Activated CD8-positive, alpha-beta memory T cell treated with anti-CD3 and anti-CD28 coated beads, Interleukin-2, amount 50 U/mL, for 24 hours (primary cell): ENCODE data around the gene RFLNA.

Experiments used
- DNase-seq: peaks from one replicate; pipeline ENCODE4 v3.0.0-alpha.2; 2020; ENCODE audit errors: extremely low read depth

RFLNA gene

GRCh38 chr12:124294780-124295341, at the start of gene RFLNA:
Gene RFLNA (plus strand): TSS chr12:124295093. CDS start chr12:124295430, 337 bp downstream.
- no peak for DNase-seq

DNA sequence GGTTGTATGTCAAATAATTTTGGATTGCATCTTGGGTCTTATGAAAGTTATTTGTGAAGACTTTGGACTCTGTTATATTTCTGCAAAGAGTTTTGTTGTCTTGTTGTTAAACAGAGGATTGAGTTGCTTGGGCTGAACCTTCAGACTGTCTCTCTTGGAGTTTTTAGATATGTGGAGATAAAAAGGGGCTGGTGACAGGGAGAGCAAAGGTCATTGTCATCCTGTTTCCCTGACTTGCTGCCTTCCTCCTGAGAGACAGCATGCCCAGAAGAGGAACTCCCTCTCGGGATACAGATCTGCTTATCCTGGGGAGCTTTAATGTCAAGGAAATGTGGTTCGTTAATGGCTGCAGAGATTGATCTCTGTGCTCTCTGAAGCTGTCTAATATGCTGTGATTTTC, 47.6 kb upstream of the RFLNA start:
- no peak for DNase-seq

- no peak for DNase-seq
Measured at GRCh38 chr12:124248941-124249825, 45.7 kb upstream of the RFLNA start.

- DNase-seq = no peak
Measured at GRCh38 chr12:124251186-124251585, 43.7 kb upstream of the RFLNA start.

DNA sequence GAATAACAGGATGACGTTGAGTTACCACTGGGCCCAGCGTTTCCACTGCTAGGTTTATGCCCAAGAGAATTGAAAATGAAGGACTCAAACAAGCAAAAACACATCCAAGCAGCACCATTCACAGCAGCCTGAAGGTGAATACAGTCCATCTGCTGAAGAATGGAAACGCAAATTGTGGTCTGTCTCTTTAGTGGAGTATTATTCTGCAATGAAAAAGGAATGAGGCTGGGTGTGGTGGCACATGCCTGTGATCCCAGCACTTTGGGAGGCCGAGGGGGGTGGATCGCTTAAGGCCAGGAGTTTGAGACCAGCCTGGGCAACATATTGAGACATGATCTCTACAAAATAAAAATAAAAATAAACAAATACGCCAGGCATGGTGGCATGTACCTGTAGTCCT, 41.9 kb upstream of the RFLNA start:
- DNase-seq = no peak

DNA sequence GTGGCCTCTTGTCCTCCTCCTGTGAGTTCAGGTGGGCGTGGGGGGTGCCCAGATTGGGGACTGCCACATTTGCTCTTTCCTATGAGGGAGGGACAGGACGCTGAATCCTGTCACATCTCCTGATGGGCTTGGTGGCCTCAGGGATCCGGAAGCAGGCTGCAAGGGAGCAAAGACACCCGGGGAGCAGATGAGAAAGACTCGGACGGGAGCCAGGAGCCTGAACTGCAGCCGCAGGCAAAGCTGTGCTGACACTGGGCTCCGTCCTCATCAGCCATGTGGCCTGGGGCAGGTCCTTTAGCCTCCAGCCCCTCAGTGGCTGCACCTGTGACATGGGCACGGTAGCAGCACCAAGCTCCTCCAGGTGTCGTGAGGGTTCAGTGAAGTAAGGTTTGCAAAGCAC, 40.8 kb upstream of the RFLNA start:
- DNase-seq = no peak

DNA sequence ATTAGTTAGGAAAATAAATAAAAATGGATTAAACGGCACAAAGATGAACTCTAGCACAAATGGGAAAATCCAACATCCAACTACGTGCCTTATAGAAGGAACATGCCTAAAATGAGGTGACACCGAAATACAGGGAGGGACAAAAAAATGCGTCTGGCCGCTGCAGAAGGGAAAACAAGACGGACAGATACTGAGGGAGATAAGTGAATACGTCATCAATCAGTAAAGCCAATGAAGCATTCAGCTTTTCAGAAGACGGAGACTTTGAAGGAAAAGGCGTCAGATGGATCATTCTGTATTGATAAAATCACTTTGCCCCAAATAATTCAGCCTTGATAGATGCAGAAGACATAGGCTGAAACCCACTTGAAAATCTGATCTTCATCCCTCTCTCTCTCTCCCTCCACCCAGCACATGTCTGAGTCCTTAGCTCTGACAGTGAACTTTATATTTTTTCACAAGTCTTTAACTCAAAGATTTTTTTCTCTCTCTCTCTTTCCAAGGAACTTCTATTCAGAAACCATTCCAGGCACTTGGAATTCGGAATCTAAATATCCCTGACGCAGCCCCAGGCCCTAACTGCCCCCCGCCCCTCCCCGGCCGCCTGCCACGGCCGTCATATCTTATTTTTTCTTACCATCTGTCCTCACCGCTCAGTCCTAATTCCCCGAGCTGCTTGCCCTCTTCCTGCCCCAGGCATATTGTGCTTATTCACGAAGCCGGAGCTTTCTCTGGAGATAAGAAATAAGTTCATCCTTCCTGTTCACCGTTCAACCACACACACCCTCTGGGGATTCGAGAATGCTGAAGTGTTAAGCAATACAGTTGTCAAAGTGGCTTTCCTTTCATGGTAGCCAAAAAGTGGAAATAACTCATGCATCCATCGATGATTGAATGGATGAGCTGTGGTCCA, 35.5 kb upstream of the RFLNA start:
- no peak for DNase-seq

GRCh38 chr12:124261885-124262284, 33.0 kb upstream of the RFLNA start:
- DNase-seq = no peak

DNA sequence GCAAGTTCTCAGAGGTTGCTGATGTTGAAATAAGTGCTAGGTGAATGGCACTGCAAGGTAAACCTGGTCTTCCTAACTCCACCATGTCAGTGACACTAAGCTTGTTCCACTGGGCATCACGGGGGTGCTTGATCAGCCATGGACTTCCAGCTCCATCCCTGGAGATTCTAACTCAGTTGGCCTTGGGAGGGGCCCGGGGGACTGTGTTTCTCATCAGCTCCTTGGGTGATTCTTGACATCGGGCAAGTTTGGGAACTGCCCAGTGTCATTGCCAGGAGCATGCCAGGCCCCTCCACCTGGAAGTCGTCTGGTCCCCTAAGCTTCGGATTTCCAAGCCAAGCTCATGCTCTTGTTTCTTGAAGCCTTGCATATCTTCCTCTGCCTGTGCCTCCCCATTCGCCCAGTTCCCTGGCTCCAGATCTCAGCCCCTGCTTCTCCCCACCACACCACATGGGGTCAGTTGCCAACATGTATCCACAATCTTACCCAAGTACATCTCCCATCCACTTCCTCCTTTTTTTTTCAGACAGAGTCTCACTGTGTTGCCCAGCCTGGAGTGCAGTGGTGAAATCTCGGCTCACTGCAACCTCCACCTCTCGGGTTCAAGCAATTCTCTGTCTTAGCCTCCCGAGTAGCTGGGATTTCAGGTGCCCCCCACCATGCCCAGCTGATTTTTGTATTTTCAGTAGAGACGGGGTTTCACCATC, 30.7 kb upstream of the RFLNA start:
- DNase-seq = no peak

DNA sequence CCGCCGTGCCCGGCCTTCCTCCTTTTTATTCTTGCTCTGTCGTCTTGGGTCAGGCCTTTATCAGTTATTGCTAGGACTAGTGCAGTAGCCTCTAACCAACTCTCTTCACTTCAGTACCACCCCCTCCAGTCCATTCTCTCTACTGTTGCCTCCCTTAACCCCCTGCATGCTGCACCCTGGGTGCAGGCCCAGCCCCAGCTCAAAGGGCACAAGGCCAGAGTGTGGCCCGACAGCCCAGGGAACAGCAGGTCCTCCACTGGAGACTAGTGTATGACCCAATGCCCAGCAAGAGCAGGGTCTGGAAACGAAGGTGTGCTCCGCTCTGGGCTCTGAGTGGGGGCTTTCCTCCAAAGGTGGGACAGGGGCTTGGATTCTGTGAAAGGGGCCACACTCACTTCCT, 30.0 kb upstream of the RFLNA start:
- DNase-seq = no peak

- DNase-seq = no peak
Measured at GRCh38 chr12:124267205-124267778, 27.6 kb upstream of the RFLNA start.

GRCh38 chr12:124270671-124271070, 24.2 kb upstream of the RFLNA start:
- no peak for DNase-seq

DNA sequence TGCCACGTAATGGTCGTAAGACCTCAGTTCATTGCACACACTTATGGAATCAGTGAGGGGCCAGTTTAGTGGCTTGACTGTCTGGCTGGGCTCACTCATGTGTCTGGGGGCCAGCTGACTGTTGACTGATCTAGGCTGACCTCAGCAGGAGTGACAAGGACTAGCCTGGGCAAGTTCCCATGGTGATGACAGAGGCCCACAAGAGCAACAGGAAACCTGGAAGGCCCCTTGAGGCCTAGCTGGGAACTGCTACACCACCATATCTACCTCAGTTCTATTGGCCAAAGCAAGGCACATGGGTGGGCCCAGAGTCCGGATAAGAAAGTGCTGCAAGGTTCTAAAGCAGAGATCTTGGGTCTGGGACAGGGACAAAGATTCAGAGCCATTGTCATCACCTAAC, 21.3 kb upstream of the RFLNA start:
- no peak for DNase-seq

DNA sequence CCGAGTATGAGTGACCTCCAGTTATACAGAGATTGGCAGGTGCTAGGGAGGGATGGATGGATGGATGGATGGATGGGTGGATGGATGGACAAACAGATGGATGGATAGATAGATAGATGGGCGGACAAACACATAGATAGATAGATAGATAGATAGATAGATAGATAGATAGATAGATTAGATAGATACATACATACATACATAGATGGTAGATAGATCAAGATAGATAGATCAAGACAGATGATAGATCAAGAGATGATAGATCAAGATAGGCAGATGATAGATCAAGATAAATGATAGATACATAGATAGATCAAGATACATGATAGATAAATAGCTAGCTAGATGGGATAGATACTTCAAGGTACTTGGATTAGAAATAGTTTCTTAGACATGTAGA, 18.6 kb upstream of the RFLNA start:
- DNase-seq = no peak

GRCh38 chr12:124277394-124278241, 17.3 kb upstream of the RFLNA start:
- DNase-seq = no peak

DNA sequence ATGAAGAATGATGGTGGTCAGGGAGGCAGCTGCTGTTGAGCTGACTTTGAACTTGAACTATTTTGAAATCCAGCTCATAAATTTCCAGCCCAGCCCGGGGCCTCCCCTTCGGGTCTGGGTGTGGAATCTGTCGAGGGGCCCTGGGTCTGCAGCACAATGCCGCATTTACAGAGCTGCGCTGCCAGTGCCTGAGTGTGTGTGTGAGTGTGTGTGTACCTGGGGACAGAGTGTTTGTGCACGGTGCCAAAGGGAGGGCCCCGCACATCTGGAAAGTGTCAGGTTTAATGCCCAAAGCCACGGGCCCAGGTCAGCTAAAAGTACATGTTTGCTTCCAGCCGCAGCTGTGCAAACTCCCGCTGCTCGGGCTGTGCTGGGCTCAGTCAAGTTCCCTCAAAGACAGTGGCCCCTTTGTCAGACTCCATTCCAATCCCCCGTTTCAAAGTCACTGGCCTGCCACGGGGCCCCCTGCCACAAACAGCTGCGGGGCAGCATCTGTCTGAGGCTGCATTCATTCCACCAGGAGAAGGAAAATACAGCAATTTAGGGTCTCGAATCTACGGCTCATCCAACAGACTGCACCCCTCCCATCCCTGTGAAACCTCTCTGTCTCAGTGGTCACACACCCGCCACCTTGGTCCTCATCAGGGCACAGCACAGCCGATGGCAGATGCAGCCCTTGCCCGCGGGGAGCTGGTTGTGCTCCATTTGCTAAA, 16.3 kb upstream of the RFLNA start:
- DNase-seq = no peak

GRCh38 chr12:124279315-124279714, 15.6 kb upstream of the RFLNA start:
- no peak for DNase-seq

- DNase-seq = no peak
Measured at GRCh38 chr12:124279846-124280360, 15.0 kb upstream of the RFLNA start.

GRCh38 chr12:124281309-124281708, 13.6 kb upstream of the RFLNA start:
- no peak for DNase-seq

- DNase-seq = no peak
Measured at GRCh38 chr12:124282287-124282686, 12.6 kb upstream of the RFLNA start.
